A549 (cell line): ENCODE results near the gene PAX1.

Source experiments
- CTCF ChIP-seq: fragments of >200 bp; sonication (Bioruptor Twin); formaldehyde crosslinking; IDR thresholded peaks from 3 replicates; pipeline ENCODE4 v1.5.1; 2016
- MAFK ChIP-seq: fragments of 450-650 bp; IDR thresholded peaks from 2 replicates; pipeline ENCODE4 v1.6.1; 2014; ENCODE audit not compliant: partially characterized antibody
- MAX ChIP-seq: IDR thresholded peaks from 2 replicates; pipeline ENCODE4 v1.6.1; 2012

- TF ChIP-seq MAFK (no peak), CTCF (no peak), MAX (no peak)
These were observed 767 bp upstream of the PAX1 start for GRCh38 chr20:21704408-21705385.
